HG02943 (cell line): Measurements from ENCODE around the gene HEXD.

ENCODE experiments used
- ATAC-seq: cut with Tn5 transposase; IDR thresholded peaks from one replicate; pipeline ENCODE4 v1.9.1; 2021; ENCODE audit warnings: mild to moderate bottlenecking, low read depth, moderate library complexity; ENCODE audit not compliant: unreplicated experiment

Gene HEXD

DNA sequence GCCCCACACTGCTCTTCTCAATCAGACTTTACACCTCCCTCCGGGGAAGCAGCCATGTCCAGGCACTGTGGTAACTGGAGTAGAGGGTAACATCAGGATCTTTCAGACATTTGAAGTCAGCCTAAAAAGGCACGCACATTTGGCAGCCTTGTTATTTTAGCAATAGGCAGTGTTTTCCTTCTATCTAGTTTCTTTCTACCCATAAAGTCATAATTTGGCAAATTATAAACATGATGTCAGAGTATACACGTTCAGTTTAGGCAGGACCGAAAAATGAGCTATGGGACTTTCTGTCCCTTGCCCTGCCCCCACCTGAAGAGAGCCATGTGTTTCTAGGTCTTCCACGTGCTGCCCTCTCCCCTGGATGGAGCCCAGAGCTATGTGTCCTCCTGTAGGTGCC is 61.5 kb downstream of the HEXD start:
- no peak for ATAC-seq

DNA sequence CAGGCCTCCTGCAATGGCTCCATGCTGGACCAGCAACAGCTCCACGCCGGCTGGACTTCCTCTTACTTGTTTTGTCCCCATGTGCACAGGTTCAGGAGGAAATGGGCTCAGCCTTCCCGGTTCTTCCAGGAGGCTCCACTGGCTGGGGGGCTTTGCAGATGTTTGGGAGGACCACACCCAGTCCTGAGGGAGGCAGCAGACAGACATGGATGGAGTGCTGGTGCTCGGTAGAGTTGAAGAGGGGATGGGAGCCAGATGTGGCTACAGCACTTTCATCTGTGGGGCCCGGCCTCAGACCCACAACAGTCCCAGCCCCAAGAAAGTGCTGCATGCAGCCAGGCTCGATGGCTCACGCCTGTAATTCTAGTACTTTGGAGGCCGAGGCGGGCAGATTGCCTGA is 62.2 kb downstream of the HEXD start:
- ATAC-seq = no peak

DNA sequence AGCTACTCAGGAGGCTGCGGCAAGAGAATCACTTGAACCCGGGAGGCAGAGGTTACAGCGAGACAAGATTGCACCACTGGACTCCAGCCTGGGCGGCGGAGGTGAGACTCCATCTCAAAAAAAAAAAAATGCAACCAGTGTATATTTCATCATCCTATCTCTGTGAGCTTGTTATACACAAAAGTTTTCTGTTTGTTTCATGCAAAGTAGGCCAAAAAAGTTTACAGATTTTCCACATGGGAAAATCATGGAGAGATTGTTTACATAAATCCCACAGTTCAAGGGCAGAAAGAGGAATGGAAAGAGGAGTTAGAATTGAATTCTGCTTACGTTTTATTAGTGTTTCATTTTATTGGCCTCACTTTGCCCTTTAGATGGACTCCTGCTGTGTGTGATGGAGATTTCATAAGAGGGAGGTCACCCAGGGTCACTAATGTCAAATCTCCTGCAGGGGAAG is 65.1 kb downstream of the HEXD start:
- no peak for ATAC-seq

DNA sequence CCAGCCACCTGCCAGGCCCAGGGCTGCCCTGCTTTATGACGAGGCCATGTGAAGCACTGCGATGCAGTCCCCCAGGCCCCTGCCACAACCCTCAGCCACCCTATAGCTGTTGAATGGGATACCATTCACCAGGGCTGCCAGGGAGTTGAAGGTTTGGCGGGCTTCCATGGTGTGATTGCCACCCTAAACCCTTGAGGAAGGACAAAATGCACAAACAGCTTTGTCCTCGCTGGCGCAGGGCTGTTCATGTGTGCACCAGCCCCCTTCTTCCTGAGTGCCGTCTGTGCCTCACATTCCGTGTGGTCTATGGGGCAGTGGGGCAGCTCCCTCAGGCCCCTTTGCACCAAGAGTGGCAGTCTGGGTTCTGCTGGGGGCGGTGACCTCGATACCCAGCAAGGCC is 65.7 kb downstream of the HEXD start:
- no peak for ATAC-seq

DNA sequence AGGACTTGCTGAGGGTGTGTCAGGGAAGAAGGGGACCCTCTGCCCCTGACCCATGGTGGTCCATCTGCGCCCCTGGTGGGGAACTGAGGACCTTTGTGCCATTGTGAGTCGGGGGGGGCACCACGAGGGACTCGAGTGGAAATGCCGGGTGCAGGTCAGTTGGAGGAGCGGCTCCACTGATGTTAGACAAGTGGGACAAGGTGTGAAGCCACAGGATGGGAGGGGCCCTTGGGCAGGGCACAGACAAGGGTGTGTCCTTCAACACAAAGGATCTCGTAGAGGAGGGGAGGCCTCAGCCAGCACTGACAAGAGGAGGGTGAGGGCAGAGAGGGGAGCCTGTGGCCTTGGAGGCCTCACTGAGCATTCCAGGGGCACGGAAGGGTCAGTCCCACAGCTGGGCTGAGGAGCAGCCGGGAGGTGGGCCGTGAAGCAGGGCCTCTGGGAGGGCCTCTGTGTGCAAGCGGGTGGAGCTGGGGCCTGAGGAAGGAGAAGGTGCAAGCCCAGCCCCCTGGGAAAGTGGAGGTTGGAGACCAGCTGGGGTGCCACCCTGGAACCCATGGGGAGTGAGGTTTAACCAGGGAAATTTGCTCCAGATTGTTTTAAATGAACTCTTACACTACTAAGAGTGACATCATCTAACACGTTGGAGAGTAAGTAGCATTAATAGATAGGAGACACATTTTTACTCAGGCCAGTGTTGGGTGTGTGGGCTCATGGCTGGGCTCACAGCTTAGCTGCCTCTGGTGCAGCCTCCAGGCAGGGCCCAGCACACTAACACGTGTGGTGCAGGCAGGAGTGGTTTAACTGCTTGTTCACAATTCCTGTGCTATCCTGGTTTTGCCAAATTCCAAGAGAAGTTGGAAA is 68.3 kb downstream of the HEXD start:
- ATAC-seq = no peak

DNA sequence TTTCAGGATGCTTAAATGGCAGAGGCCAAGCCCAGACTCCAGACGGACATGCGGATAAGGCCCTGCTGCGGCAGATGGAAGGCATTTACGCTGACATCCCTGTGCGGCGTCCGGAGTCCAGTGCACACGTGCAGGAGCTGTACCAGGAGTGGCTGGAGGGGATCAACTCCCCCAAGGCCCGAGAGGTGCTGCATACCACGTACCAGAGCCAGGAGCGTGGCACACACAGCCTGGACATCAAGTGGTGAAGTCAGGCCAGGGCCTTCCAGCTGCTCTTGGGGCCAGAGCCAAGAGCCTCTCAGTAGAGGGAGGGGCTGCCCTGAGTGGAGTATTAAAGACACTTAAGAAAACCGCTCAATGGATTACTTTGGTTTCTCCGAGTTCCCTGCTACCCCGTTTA is 69.8 kb downstream of the HEXD start:
- ATAC-seq = no peak

DNA sequence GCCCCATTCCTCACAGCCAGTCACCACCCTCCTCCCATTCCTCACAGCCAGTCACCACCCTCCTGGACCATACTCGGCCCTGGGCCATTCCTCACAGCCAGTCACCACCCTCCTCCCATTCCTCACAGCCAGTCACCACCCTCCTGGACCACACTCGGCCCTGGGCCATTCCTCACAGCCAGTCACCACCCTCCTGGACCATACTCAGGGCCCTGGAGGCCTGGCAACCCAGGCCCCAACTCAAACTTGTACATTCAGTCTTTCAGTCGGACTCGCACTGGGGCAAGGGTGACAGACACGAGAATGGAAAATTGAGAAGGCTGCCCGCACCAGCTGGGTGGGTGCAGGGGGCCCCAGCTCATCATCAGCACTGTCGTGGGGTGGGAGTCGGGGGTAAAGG is 71.0 kb downstream of the HEXD start:
- no peak for ATAC-seq

DNA sequence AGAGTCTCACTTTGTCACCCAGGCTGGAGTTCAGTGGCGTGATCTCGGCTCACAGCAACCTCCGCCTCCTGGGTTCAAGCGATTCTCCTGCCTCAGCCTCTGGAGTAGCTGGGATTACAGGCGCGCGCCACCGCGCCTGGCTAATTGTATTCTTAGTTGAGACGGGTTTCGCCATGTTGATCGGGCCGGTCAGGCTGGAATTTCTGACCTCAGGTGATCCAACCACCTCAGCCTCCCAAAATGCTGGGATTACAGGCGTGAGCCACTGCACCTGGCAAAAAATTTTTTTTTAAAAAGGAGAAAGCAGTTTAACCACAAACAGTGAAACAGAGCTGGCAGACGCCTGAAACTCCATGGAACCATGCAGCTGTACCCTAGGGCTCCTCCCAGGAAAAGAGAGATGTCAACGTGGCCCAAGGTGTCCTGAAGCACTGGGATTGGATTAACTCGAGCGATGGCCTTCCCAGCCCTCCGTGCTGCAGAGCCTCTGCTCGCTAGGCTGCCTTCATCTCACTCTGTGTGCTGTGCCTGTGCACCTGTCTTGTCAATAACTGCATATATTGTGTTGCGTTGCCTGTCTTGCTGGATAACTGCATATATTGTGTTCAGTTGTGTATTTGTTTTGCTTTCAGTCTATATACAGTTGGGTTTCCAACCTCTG is 71.8 kb downstream of the HEXD start:
- ATAC-seq = no peak

DNA sequence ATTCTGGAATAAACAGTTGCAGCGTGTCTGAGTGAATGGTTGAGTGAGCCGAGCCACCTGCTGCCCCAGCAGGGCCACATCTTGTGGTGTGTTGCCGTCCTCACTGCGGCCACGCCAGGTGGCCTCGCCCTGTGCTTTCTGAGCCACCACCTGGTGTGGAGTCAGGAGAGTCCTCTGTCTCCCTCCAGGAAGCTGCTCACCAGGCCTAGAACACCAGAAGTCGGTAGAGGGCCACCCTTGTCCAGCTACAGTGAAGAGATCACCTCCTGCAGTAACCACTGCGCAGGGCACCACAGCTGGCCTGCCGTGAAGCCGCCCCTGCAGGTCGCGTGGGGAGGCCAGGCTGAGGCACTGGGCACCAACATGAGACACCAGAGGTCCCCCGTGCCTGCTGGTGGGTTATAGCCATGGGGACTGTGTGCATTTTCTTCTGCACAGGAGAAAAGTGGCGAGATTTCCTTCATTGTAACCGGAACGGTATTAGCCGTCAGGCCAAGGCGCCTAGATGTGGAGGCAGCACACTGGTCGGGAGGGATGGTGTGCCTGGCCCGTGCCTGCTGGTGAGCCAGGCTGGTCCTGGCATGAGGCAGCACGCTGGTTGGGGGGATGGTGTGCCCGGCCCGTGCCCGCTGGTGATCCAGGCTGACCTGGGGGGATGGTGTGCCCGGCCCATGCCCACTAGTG is 72.5 kb downstream of the HEXD start:
- ATAC-seq = no peak

DNA sequence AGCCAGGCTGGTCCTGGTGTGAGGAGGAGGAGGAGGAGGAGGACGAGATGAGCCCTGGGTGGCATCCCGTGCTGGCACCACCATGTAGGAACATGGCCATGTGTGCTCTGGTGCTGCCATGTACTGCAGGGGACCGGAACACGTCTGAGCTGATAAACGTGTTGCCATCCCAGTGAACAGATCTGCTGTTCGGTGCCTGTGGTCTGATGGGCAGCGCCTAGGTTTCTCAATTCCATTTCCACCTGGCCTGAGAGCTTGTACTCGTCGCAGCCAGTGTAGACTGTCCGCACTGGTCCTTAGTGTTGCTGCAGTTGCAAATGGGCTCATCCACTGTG is 73.0 kb downstream of the HEXD start:
- ATAC-seq = no peak

DNA sequence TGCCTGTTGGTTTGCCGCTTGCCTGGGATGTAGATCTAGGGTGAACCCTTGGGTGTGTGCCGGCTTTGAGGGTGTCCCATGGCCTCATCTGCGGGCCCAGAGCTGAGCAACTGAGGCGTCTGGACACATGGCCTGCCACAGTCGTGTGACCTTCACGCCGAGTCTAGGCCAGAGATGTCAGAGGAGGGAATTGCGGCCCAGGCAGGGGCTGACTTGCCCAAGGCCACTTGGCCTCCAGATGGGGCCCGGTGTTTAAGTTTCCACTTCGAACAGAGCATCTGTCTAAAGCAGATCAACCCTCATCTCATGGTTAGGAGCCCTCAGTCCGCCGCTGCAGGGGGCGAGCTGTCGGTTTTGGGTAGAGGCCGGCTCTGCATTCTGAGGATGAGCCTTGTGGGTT is 73.4 kb downstream of the HEXD start:
- ATAC-seq = no peak
